Keratinocyte (primary cell): ENCODE results near the gene PAPPA2.

Source experiments
- EZH2 ChIP-seq: IDR thresholded peaks from one replicate; pipeline ENCODE4 v1.6.1; 2012; ENCODE audit warnings: inconsistent platforms, mild to moderate bottlenecking, low read length, moderate library complexity
- TF ChIP-seq, protein P1 (sequence below), 3 experiments: IDR thresholded peaks in 1 of 3; conservative IDR thresholded peaks in 1 of 3; optimal IDR thresholded peaks in 1 of 3; 2 replicates in 2 of 3; 3 replicates in 1 of 3; pipeline versions ENCODE3 to v1.5.1; 2011; ENCODE audit warnings: low read length in 3 of 3, mild to moderate bottlenecking in 3 of 3, moderate library complexity in 2 of 3, control low read depth in 1 of 3, inconsistent platforms in 1 of 3; ENCODE audit not compliant: insufficient read depth in 2 of 3; ENCODE audit errors: extremely low read depth in 1 of 3

DNA sequence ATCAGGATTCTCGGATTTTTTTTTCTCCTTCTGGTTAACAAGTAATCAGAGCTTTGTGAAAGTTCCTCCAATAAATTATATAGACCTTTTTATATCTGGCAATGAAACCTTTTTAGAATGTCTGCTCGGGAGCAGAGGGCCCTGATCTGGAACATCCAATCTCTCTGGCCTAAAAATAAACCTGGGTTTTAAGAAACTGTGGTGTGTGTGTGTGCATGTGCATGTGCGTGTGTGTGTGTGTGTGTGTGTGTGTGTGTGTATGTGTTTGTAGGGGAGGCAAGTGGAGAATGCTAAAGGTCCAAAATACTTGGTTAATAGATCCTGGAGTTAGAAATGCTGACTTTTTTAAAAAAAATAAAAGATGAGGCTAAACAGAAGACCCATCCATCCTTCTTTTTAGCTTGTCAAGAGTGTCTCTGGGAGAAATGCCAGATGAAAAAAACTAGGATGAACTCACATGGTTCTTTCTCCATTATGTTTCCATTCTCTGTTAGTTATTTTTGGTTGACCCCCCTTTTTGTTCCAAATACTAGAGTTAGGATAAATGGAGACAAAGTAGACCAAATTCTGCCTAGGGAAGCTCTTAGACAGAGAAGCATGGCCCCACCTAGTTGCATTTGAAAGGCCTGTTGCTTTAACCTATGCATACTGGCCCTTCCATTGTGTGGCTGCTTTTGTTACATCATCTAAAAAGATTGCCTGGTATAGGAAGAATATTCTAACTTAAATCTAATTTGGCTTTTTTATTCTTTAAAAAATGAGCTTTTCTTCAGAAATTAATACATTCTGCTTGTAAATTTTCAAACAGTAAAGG lies 175.9 kb downstream of the PAPPA2 start:
- TF ChIP-seq, protein P1, sequence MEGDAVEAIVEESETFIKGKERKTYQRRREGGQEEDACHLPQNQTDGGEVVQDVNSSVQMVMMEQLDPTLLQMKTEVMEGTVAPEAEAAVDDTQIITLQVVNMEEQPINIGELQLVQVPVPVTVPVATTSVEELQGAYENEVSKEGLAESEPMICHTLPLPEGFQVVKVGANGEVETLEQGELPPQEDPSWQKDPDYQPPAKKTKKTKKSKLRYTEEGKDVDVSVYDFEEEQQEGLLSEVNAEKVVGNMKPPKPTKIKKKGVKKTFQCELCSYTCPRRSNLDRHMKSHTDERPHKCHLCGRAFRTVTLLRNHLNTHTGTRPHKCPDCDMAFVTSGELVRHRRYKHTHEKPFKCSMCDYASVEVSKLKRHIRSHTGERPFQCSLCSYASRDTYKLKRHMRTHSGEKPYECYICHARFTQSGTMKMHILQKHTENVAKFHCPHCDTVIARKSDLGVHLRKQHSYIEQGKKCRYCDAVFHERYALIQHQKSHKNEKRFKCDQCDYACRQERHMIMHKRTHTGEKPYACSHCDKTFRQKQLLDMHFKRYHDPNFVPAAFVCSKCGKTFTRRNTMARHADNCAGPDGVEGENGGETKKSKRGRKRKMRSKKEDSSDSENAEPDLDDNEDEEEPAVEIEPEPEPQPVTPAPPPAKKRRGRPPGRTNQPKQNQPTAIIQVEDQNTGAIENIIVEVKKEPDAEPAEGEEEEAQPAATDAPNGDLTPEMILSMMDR (optimal IDR thresholded peaks at IDR 0.05 in 1 of 3, IDR thresholded peaks at IDR 0.05 in 1 of 3, conservative IDR thresholded peaks at IDR 0.05 in 1 of 3; ENCODE audit: extremely low read depth in 1 of 3, insufficient read depth in 2 of 3, low read length in 3 of 3), result no peak
- TF ChIP-seq EZH2, result no peak
